HCT116 (cell line): Measurements from ENCODE around the gene ZNF83. TPM values are rescaled to one million over a fixed set of nuclear protein-coding genes. Genes with fewer than 3 reads are reported as not detected.

Source experiments
- ATAC-seq: fragments of 200-7000 bp; cut with Tn5 transposase; 2 replicates; pipeline ENCODE4 v1.9.1; 2020; ENCODE audit warnings: mild to moderate bottlenecking, moderate library complexity
- BruUV-seq: library from RNA; stranded (reverse); fragments of 400-500 nt; replicated peaks from 2 replicates; lab custom pipeline; 2021; lab: Mats Ljungman, UMichigan
- CTCF ChIA-PET: fragments of 300-600 bp; sonication (Branson Sonifier 250); formaldehyde crosslinking; loops from one replicate; lab custom pipeline; 2021; ENCODE audit warnings: antibody characterized with exemption; lab: Charles Lee
- POLR2A ChIA-PET: fragments of 300-600, 350-600 bp; sonication (Branson Sonifier 250); formaldehyde crosslinking; loops from one replicate; lab custom pipeline; 2021; ENCODE audit warnings: antibody characterized with exemption; lab: Charles Lee
- RAD21 ChIA-PET, 2 experiments: fragments of 300-600 bp; sonication (Branson Sonifier 250); formaldehyde crosslinking; loops; one replicate each; lab custom pipeline; 2023; ENCODE audit warnings: low total read pairs in 2 of 2; ENCODE audit not compliant: uncharacterized antibody in 2 of 2, unreplicated experiment in 2 of 2, low non-redundant PET in 1 of 2; lab: Charles Lee
- DNase-seq: peaks from one replicate; pipeline ENCODE4 v3.0.0-alpha.2; 2010; ENCODE audit warnings: low read depth, low spot score
- H2AFZ ChIP-seq: fragments of 200-600 bp; shearing (Covaris generic), sonication (generic); 2 replicates; pipeline ENCODE4 v1.6.1; 2017; ENCODE audit warnings: low read depth, mixed run types, mixed read lengths, antibody characterized with exemption, low read length; ENCODE audit not compliant: poor library complexity, severe bottlenecking
- H3K27ac ChIP-seq: 2 replicates; pipeline ENCODE4 v1.5.1; 2012; ENCODE audit warnings: low read depth, low read length
- H3K27me3 ChIP-seq: fragments of 200-600 bp; sonication (generic); 2 replicates; pipeline ENCODE4 v1.6.1; 2016; ENCODE audit warnings: mixed run types, low read length, mixed read lengths; ENCODE audit not compliant: insufficient read depth
- H3K36me3 ChIP-seq, 2 experiments: fragments of 200-500 bp in 1 of 2; fragments of 200-600 bp in 1 of 2; sonication (Bioruptor generic) in 1 of 2; sonication (generic) in 1 of 2; 2 replicates each; pipeline versions ENCODE4 v1.5.1 to v1.6.1; 2014 to 2016; ENCODE audit warnings: low read length in 2 of 2, inconsistent platforms in 1 of 2, mixed read lengths in 1 of 2, mixed run types in 1 of 2; ENCODE audit not compliant: insufficient read depth in 2 of 2, control insufficient read depth in 1 of 2
- H3K4me1 ChIP-seq, 2 experiments: fragments of 200-600 bp in 1 of 2; sonication (generic) in 1 of 2; 2 replicates each; pipeline versions ENCODE4 v1.5.1 to v1.6.1; 2012 to 2017; ENCODE audit warnings: low read length in 2 of 2, inconsistent platforms in 1 of 2, mild to moderate bottlenecking in 1 of 2, mixed read lengths in 1 of 2, mixed run types in 1 of 2, moderate library complexity in 1 of 2; ENCODE audit not compliant: insufficient read depth in 2 of 2, control insufficient read depth in 1 of 2
- H3K4me2 ChIP-seq: fragments of 200-600 bp; sonication (generic); 2 replicates; pipeline ENCODE4 v1.6.1; 2017; ENCODE audit warnings: mixed run types, low read length, mixed read lengths
- H3K4me3 ChIP-seq, 2 experiments: fragments of 200-600 bp in 1 of 2; sonication (generic) in 1 of 2; replicated peaks in 1 of 2; 2 replicates each; pipeline ENCODE4 v1.5.1; 2011 to 2016; ENCODE audit warnings: low read length in 2 of 2, control low read depth in 1 of 2, low read depth in 1 of 2, mild to moderate bottlenecking in 1 of 2, mixed read lengths in 1 of 2, mixed run types in 1 of 2
- H3K79me2 ChIP-seq: fragments of 200-600 bp; sonication (generic); 2 replicates; pipeline ENCODE4 v1.6.1; 2017; ENCODE audit warnings: mild to moderate bottlenecking, mixed run types, low read length, moderate library complexity, mixed read lengths; ENCODE audit not compliant: insufficient read depth
- H3K9ac ChIP-seq: fragments of 200-600 bp; sonication (generic); 2 replicates; pipeline ENCODE4 v1.6.1; 2016; ENCODE audit warnings: low read length, mixed read lengths
- H3K9me2 ChIP-seq: fragments of 200-600 bp; sonication (generic), shearing (Covaris generic); 2 replicates; pipeline ENCODE4 v1.6.1; 2017; ENCODE audit warnings: mixed run types, mild to moderate bottlenecking, moderate library complexity; ENCODE audit not compliant: insufficient read depth
- H3K9me3 ChIP-seq, 2 experiments: fragments of 200-500 bp in 1 of 2; fragments of 200-600 bp in 1 of 2; sonication (Bioruptor generic) in 1 of 2; sonication (generic) in 1 of 2; 2 replicates each; pipeline ENCODE4 v1.6.1; 2014 to 2017; ENCODE audit warnings: low read length in 2 of 2, mixed read lengths in 2 of 2, inconsistent platforms in 1 of 2, low read depth in 1 of 2, mild to moderate bottlenecking in 1 of 2, mixed run types in 1 of 2, moderate library complexity in 1 of 2; ENCODE audit not compliant: control insufficient read depth in 1 of 2, insufficient read depth in 1 of 2
- H4K20me1 ChIP-seq: fragments of 200-600 bp; sonication (generic), shearing (Covaris generic); 2 replicates; pipeline ENCODE4 v1.6.1; 2017; ENCODE audit warnings: mixed run types, mild to moderate bottlenecking, moderate library complexity; ENCODE audit not compliant: insufficient read depth
- CEBPB ChIP-seq: IDR thresholded peaks from 2 replicates; pipeline ENCODE4 v1.6.1; 2012; ENCODE audit warnings: low read depth
- CTCF ChIP-seq, 3 experiments: fragments of 200-600 bp in 1 of 3; sonication (generic) in 1 of 3; IDR thresholded peaks in 2 of 3; conservative IDR thresholded peaks in 1 of 3; 2 replicates each; pipeline ENCODE4 v1.5.1; 2012 to 2017; ENCODE audit warnings: low read depth in 2 of 3, low read length in 2 of 3, antibody characterized with exemption in 1 of 3, borderline replicate concordance in 1 of 3, control low read depth in 1 of 3, mild to moderate bottlenecking in 1 of 3, mixed read lengths in 1 of 3, mixed run types in 1 of 3, moderate library complexity in 1 of 3; ENCODE audit not compliant: insufficient read depth in 1 of 3
- EGR1 ChIP-seq: IDR thresholded peaks from 2 replicates; pipeline ENCODE4 v1.6.1; 2012; ENCODE audit warnings: low read depth
- EZH2 ChIP-seq: fragments of 200-600 bp; sonication (generic); IDR thresholded peaks from 2 replicates; pipeline ENCODE4 v1.6.1; 2017; ENCODE audit warnings: antibody characterized with exemption, mixed run types
- EZH2phosphoT487 ChIP-seq: fragments of 200-600 bp; IDR thresholded peaks from 2 replicates; pipeline ENCODE4 v1.6.1; 2018; ENCODE audit warnings: antibody characterized with exemption, borderline replicate concordance
- JUND ChIP-seq: IDR thresholded peaks from 2 replicates; pipeline ENCODE4 v1.6.1; 2012
- MAX ChIP-seq: IDR thresholded peaks from 2 replicates; pipeline ENCODE4 v1.6.1; 2012
- POLR2AphosphoS5 ChIP-seq: IDR thresholded peaks from 2 replicates; pipeline ENCODE4 v1.6.1; 2011; ENCODE audit warnings: mild to moderate bottlenecking, low read depth, low read length, moderate library complexity
- RAD21 ChIP-seq: IDR thresholded peaks from 2 replicates; pipeline ENCODE4 v1.6.1; 2012; ENCODE audit warnings: low read depth, mild to moderate bottlenecking
- SIN3A ChIP-seq: IDR thresholded peaks from 2 replicates; pipeline ENCODE4 v1.6.1; 2012; ENCODE audit warnings: low read depth
- SP1 ChIP-seq: IDR thresholded peaks from 2 replicates; pipeline ENCODE4 v1.6.1; 2012; ENCODE audit warnings: low read depth
- YY1 ChIP-seq: IDR thresholded peaks from 2 replicates; pipeline ENCODE4 v1.6.1; 2011; ENCODE audit warnings: low read length, low read depth, moderate library complexity, mild to moderate bottlenecking; ENCODE audit not compliant: insufficient replicate concordance; ENCODE audit errors: extremely low read depth
- ZBTB33 ChIP-seq: IDR thresholded peaks from 2 replicates; pipeline ENCODE4 v1.6.1; 2011; ENCODE audit warnings: mild to moderate bottlenecking, low read length, moderate library complexity; ENCODE audit not compliant: insufficient replicate concordance; ENCODE audit errors: extremely low read depth
- ZNF274 ChIP-seq: fragments of 200-500 bp; sonication (Bioruptor generic); IDR thresholded peaks from 2 replicates; pipeline ENCODE4 v1.6.1; 2014; ENCODE audit warnings: mild to moderate bottlenecking, low read depth, low read length, inconsistent platforms
- intact Hi-C: fragments of 100-400 bp; cut with micrococcal nuclease; formaldehyde crosslinking; loops from 2 replicates; pipeline ENCODE4 v1.10.0; 2022
- total RNA-seq: library from RNA; stranded (reverse); gene quantifications from one replicate; pipeline ENCODE4 v1.2.1, GENCODE V29; 2021; ENCODE audit not compliant: unreplicated experiment
- TF ChIP-seq, protein P1 (sequence below): IDR thresholded peaks from 2 replicates; pipeline ENCODE4 v1.6.1; 2012; ENCODE audit warnings: low read depth

ZNF83 gene
- total RNA-seq, 1 experiment from 2014 or later, result 34.2 TPM

DNA sequence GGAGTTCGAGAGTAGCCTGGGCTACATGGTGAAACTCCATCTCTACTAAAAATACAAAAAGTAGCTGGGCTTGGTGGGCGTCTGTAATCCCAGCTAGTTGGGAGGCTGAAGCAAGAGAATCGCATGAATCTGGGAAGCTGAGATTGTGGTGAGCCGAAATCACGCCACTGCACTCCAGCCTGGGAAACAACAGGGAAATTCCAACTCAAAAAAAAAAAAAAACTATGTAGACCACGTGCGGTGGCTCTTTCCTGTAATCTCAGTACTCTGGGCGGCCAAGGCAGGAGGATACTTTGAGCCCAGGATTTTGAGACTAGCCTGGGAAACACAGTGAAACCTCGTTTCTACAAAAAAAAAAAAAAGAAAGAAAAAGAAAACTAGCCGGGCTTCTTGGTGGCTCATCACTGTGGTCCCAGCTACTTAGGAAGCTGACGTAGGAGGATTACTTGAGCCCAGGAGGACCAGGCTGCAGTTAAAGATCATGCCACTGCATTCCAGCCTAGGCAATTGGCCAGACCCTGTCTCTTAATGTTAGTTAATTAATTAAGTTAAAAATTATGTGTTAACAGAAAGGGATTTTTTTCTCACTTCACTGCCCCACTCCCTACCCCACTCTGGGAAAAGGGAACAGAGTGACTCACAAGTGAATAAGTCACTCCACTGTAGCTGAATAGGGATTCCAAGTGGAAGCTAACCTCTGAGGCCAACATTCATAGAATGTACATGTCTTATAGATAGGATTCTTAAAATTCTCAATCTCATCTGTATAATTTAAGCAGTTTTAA, 2.2 kb downstream of the ZNF83 start:
- Histone ChIP-seq H3K36me3 (peaks cover 0 to 2% of the 10 kb centered on the region in 2 experiments; a peak in 1 of 4 replicates), H3K79me2 (no peaks in the 10 kb centered on the region)
- CTCF ChIA-PET, result no interaction called here
- TF ChIP-seq POLR2AphosphoS5 (no peak), JUND (no peak), CEBPB (no peak), YY1 (no peak), ZNF274 (no peak), EZH2 (no peak), MAX (no peak), EZH2phosphoT487 (no peak), SP1 (no peak), RAD21 (no peak), CTCF (IDR thresholded peaks at IDR 0.05 in 2 of 3, conservative IDR thresholded peaks at IDR 0.05 in 1 of 3; ENCODE audit: borderline replicate concordance in 1 of 3, insufficient read depth in 1 of 3, low read depth in 2 of 3, low read length in 2 of 3) (no peak), ZBTB33 (no peak), SIN3A (no peak), EGR1 (no peak)
- TF ChIP-seq, protein P1, sequence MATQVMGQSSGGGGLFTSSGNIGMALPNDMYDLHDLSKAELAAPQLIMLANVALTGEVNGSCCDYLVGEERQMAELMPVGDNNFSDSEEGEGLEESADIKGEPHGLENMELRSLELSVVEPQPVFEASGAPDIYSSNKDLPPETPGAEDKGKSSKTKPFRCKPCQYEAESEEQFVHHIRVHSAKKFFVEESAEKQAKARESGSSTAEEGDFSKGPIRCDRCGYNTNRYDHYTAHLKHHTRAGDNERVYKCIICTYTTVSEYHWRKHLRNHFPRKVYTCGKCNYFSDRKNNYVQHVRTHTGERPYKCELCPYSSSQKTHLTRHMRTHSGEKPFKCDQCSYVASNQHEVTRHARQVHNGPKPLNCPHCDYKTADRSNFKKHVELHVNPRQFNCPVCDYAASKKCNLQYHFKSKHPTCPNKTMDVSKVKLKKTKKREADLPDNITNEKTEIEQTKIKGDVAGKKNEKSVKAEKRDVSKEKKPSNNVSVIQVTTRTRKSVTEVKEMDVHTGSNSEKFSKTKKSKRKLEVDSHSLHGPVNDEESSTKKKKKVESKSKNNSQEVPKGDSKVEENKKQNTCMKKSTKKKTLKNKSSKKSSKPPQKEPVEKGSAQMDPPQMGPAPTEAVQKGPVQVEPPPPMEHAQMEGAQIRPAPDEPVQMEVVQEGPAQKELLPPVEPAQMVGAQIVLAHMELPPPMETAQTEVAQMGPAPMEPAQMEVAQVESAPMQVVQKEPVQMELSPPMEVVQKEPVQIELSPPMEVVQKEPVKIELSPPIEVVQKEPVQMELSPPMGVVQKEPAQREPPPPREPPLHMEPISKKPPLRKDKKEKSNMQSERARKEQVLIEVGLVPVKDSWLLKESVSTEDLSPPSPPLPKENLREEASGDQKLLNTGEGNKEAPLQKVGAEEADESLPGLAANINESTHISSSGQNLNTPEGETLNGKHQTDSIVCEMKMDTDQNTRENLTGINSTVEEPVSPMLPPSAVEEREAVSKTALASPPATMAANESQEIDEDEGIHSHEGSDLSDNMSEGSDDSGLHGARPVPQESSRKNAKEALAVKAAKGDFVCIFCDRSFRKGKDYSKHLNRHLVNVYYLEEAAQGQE, result no peak
- TF ChIP-seq, all 23 proteins: peak for 0
- Histone ChIP-seq H4K20me1 (no peaks in the 10 kb centered on the region), H3K4me3 (no peak overlapping the region), H3K4me1 (peaks cover 0 to 11% of the 10 kb centered on the region in 2 experiments; a peak in 1 of 4 replicates), H3K27me3 (no peaks in the 10 kb centered on the region), H2AFZ (no peak overlapping the region), H3K4me2 (no peak overlapping the region), H3K9me2 (no peaks in the 10 kb centered on the region), H3K9me3 (no peaks in the 10 kb centered on the region; a peak in 2 of 4 replicates), H3K27ac (no peak overlapping the region), H3K9ac (no peak overlapping the region)
- no peak for ATAC-seq
- intact Hi-C loops, result no loop called here
- DNase-seq, result no peak
- ChIA-PET POLR2A (no interaction called here), RAD21 (no interaction called here)
- no TSS peak for BruUV-seq
